HEK293T (cell line): ENCODE data around the gene SMAD3.

Source experiments
- ARNT ChIP-seq: fragments of 450-650 bp; IDR thresholded peaks from 2 replicates; pipeline ENCODE4 v1.6.1; 2017; ENCODE audit warnings: mild to moderate bottlenecking
- FOXA1 ChIP-seq: fragments of 450-650 bp; IDR thresholded peaks from 2 replicates; pipeline ENCODE4 v1.6.1; 2016; ENCODE audit warnings: mild to moderate bottlenecking
- FOXK2 ChIP-seq: fragments of 450-650 bp; IDR thresholded peaks from 2 replicates; pipeline ENCODE4 v1.6.1; 2016; ENCODE audit warnings: mild to moderate bottlenecking
- FOXM1 ChIP-seq: fragments of 450-650 bp; IDR thresholded peaks from 2 replicates; pipeline ENCODE4 v1.6.1; 2017; ENCODE audit warnings: mild to moderate bottlenecking, borderline replicate concordance
- SP1 ChIP-seq: fragments of 450-650 bp; IDR thresholded peaks from 2 replicates; pipeline ENCODE4 v1.6.1; 2017

DNA sequence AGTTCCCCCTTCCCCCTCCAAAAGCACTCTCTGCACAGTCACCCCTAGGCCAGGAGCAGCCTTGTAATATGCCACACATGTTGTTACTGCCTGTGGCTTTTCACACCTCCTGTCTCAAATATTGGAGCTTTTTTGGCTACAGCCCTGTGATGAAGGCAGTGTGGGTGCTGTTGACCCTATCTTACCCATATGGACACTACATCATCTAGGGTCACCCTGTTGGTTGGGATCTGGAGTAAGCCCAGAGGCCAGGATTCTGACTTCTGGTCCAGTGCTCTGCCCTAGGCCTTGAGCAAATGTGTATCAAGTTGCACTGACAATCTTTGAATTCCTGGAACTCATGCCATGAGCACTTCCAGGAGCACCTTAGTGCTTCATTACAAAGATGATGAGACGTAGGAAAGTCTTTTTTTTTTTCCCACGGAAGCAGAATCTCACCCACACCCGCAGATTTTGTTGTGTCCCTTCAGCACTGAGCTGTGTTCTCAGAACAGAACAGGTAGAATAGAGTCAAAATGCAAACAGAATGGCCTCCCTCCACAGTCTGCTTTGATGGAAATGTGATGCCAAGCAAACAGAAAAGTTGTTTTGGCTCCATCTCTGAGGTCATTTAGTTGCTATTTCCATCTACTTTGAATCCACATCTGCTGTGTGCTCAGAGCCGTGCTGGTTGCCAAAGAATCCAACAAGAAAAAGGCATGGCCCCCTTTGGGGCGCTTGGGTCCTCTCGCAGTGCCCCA lies 49.6 kb downstream of the SMAD3 start:
- no peak for TF ChIP-seq FOXK2
- no peak for TF ChIP-seq SP1
- TF ChIP-seq ARNT, result no peak
- no peak for TF ChIP-seq FOXM1
- TF ChIP-seq FOXA1, result no peak
